CD4-positive, alpha-beta T cell (primary cell): ENCODE measurements around the gene RAPSN. TPM values are rescaled to one million over a fixed set of nuclear protein-coding genes. Genes with fewer than 3 reads are reported as not detected.
A peak's percentile ranks its signal among the peaks of the same experiment; 100 is the strongest.

Experiments used
- ATAC-seq: fragments of 200-7000 bp; cut with Tn5 transposase; one replicate; pipeline ENCODE4 v1.10.0; 2022; ENCODE audit warnings: mild to moderate bottlenecking; ENCODE audit not compliant: poor library complexity
- CTCF ChIA-PET: fragments of 350-600 bp; sonication (Branson Sonifier 250); formaldehyde crosslinking; loops from one replicate; lab custom pipeline; 2021; ENCODE audit warnings: antibody characterized with exemption, inconsistent platforms; lab: Charles Lee
- POLR2A ChIA-PET: fragments of 350-600 bp; sonication (Branson Sonifier 250); formaldehyde crosslinking; loops from one replicate; lab custom pipeline; 2021; ENCODE audit warnings: antibody characterized with exemption, inconsistent platforms; lab: Charles Lee
- DNase-seq, 14 experiments: peaks; one replicate each; pipeline ENCODE4 v3.0.0-alpha.2; 2013 to 2020; ENCODE audit warnings: mixed read lengths in 2 of 14
- H3K27ac ChIP-seq, 2 donors: one replicate each; pipeline versions ENCODE4 v1.5.1 to v1.7.0; 2013; ENCODE audit warnings: low read length in 2 of 2, low read depth in 1 of 2, mild to moderate bottlenecking in 1 of 2
- H3K27me3 ChIP-seq, 2 experiments: 1 replicate in 1 of 2; 2 replicates in 1 of 2; pipeline versions ENCODE4 v1.6.1 to v1.7.0; 2013; ENCODE audit warnings: low read length in 2 of 2, control low read depth in 1 of 2, mild to moderate bottlenecking in 1 of 2, moderate library complexity in 1 of 2; ENCODE audit not compliant: insufficient read depth in 2 of 2, control insufficient read depth in 1 of 2
- H3K36me3 ChIP-seq: one replicate; pipeline ENCODE4 v1.6.1; 2013; ENCODE audit warnings: low read length, control low read depth; ENCODE audit not compliant: insufficient read depth
- H3K4me1 ChIP-seq: one replicate; pipeline ENCODE4 v1.6.1; 2013; ENCODE audit warnings: low read length, control low read depth; ENCODE audit not compliant: insufficient read depth
- H3K4me3 ChIP-seq: one replicate; pipeline ENCODE4 v1.5.1; 2013; ENCODE audit warnings: mild to moderate bottlenecking, low read length, moderate library complexity
- H3K9me3 ChIP-seq, 2 experiments: 1 replicate in 1 of 2; 2 replicates in 1 of 2; pipeline versions ENCODE4 v1.6.1 to v1.7.0; 2013; ENCODE audit warnings: low read length in 2 of 2, mild to moderate bottlenecking in 2 of 2, control low read depth in 1 of 2, moderate library complexity in 1 of 2; ENCODE audit not compliant: control insufficient read depth in 1 of 2, insufficient read depth in 1 of 2
- H3K27ac Mint-ChIP-seq: one replicate; pipeline ENCODE4 v1.8.0; 2020; ENCODE audit warnings: mixed read lengths
- H3K27me3 Mint-ChIP-seq: one replicate; pipeline ENCODE4 v1.8.0; 2021; ENCODE audit warnings: mixed read lengths
- H3K36me3 Mint-ChIP-seq: one replicate; pipeline ENCODE4 v1.8.0; 2021; ENCODE audit warnings: low read depth, mixed read lengths
- H3K4me1 Mint-ChIP-seq: one replicate; pipeline ENCODE4 v1.8.0; 2021; ENCODE audit warnings: low read depth, mixed read lengths
- H3K4me3 Mint-ChIP-seq: one replicate; pipeline ENCODE4 v1.8.0; 2020; ENCODE audit warnings: mild to moderate bottlenecking, mixed read lengths
- H3K9me3 Mint-ChIP-seq: one replicate; pipeline ENCODE4 v1.8.0; 2020; ENCODE audit warnings: mixed read lengths
- CTCF ChIP-seq: fragments of 200-600 bp; IDR thresholded peaks from one replicate; pipeline ENCODE4 v1.8.0; 2022; ENCODE audit warnings: antibody characterized with exemption, mild to moderate bottlenecking
- intact Hi-C, 2 experiments: fragments of 100-400 bp; cut with DNase I in 1 of 2; cut with micrococcal nuclease in 1 of 2; formaldehyde crosslinking; loops; one replicate each; pipeline versions ENCODE4 v1.15.1 to v1.9.0; 2023 to 2025; cut with DNase I, micrococcal nuclease
- total RNA-seq, 174 experiments: library from RNA in 2 of 174; stranded (reverse) in 2 of 174; gene quantifications; one replicate each; pipeline ENCODE4 v1.2.3 and lab custom pipeline; 2021 to 2026

Gene RAPSN
- total RNA-seq, 2 experiments from 2014 or later: 0.56 to 0.85 TPM

DNA sequence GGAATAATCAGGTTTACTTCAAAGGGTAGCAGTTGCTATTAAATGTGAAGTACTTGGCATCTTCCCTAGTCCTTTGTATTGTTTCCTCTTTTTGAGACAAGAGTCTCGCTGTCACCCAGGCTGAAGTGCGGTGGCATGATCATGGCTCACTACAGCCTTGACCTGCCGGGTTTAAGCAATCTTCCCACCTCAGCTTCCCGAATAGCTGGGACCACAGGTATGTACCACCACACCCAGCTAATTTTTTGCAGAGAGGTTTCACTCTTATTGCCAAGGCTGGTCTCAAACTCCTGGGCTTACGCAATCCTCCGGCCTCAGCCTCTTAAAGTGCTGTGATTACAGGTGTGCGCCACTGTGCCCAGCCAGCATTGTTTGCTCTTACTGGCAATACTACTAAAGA, 36.2 kb upstream of the RAPSN start:
- no peaks in the 10 kb centered on the region for H3K4me1 ChIP-seq
- ATAC-seq: no peak
- H3K36me3 ChIP-seq: peaks cover 80% of the 10 kb centered on the region
- no peaks in the 10 kb centered on the region for H3K27me3 Mint-ChIP-seq
- POLR2A ChIA-PET: no interaction called here
- DNase-seq: no peak
- H3K27me3 ChIP-seq: no peaks in the 10 kb centered on the region
- no peak overlapping the region for H3K27ac Mint-ChIP-seq
- no peak overlapping the region for H3K4me3 Mint-ChIP-seq
- CTCF ChIA-PET: no interaction called here
- H3K4me1 Mint-ChIP-seq: no peaks in the 10 kb centered on the region
- no peak overlapping the region for H3K4me3 ChIP-seq
- no peaks in the 10 kb centered on the region for H3K9me3 ChIP-seq
- no peak for TF ChIP-seq CTCF
- no peak overlapping the region for H3K27ac ChIP-seq
- H3K36me3 Mint-ChIP-seq: peaks cover 89% of the 10 kb centered on the region
- intact Hi-C loops: no loop called here
- no peaks in the 10 kb centered on the region for H3K9me3 Mint-ChIP-seq

- POLR2A ChIA-PET: no interaction called here
- Histone ChIP-seq H3K27ac (no peak overlapping the region), H3K9me3 (no peaks in the 10 kb centered on the region), H3K36me3 (peaks cover 88% of the 10 kb centered on the region), H3K4me3 (no peak overlapping the region), H3K4me1 (no peaks in the 10 kb centered on the region), H3K27me3 (no peaks in the 10 kb centered on the region)
- no peaks in the 10 kb centered on the region for H3K9me3 Mint-ChIP-seq
- no peaks in the 10 kb centered on the region for H3K27me3 Mint-ChIP-seq
- DNase-seq (no peak), ATAC-seq (no peak)
- no peaks in the 10 kb centered on the region for H3K4me1 Mint-ChIP-seq
- no peak overlapping the region for H3K27ac Mint-ChIP-seq
- CTCF ChIA-PET: interaction anchor here (1.5 kb wide), 1 partner anchor 11 kb away, joined by 3 read pairs; no protein-coding TSS in a partner anchor
- H3K4me3 Mint-ChIP-seq: no peak overlapping the region
- peaks cover 93% of the 10 kb centered on the region for H3K36me3 Mint-ChIP-seq
- intact Hi-C loops: no loop called here
- no peak for TF ChIP-seq CTCF
Observed at GRCh38 chr11:47483457-47483856, 34.5 kb upstream of the RAPSN start.

GRCh38 chr11:47480762-47481161, 31.8 kb upstream of the RAPSN start:
- H3K9me3 ChIP-seq: no peaks in the 10 kb centered on the region
- ATAC-seq (peak; percentile 37), DNase-seq (no peak)
- H3K4me3 Mint-ChIP-seq: no peak overlapping the region
- peaks cover 94% of the 10 kb centered on the region for H3K36me3 Mint-ChIP-seq
- intact Hi-C loops: no loop called here
- POLR2A ChIA-PET: interaction anchor here (1.1 kb wide), 1 partner anchor 27 kb away, joined by 4 read pairs; no protein-coding TSS in a partner anchor
- no peaks in the 10 kb centered on the region for H3K4me1 ChIP-seq
- no peak for TF ChIP-seq CTCF
- H3K27ac ChIP-seq: no peak overlapping the region
- H3K27me3 Mint-ChIP-seq: no peaks in the 10 kb centered on the region
- peaks cover 90% of the 10 kb centered on the region for H3K36me3 ChIP-seq
- no peaks in the 10 kb centered on the region for H3K9me3 Mint-ChIP-seq
- H3K4me3 ChIP-seq: no peak overlapping the region
- CTCF ChIA-PET: interaction anchor here (0.6 kb wide), 2 partner anchors 232 to 453 kb away, joined by 3 to 4 read pairs; partner anchors contain the start of gene ACP2
- no peaks in the 10 kb centered on the region for H3K4me1 Mint-ChIP-seq
- H3K27me3 ChIP-seq: no peaks in the 10 kb centered on the region
- no peak overlapping the region for H3K27ac Mint-ChIP-seq
